GM19328 (cell line): ENCODE data around the gene S100A6.
"Not testable (repeated sequence)": the region's sequence is repeated elsewhere in the genome, so short reads cannot be mapped to it uniquely, and the experiment has no call there.

ENCODE experiments used
- ATAC-seq: cut with Tn5 transposase; IDR thresholded peaks from one replicate; pipeline ENCODE4 v1.9.1; 2021; ENCODE audit warnings: mild to moderate bottlenecking, moderate library complexity; ENCODE audit not compliant: unreplicated experiment

S100A6 gene

GRCh38 chr1:153532769-153533599 lies 2.8 kb downstream of the S100A6 start:
- ATAC-seq: no peak

- no peak for ATAC-seq
Measured at GRCh38 chr1:153532181-153532580, 3.6 kb downstream of the S100A6 start.

DNA sequence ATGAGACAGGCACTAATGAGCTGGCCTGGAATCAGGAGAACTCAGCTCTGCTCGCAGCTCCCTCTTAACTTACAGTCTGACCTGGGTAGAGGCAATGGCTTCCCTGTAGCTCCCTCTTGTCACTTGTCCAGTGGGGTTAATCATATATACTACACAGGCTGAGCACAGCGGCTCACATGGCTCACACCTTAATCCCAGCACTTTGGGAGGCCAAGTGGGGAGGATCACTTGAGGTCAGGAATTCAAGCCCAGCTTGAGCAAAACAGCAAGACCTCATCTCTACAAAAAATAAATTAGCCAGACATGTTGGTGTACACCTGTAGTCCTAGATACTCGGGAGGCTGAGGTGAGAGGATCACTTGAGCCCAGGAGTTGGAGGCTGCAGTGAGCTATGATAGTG lies 4.2 kb downstream of the S100A6 start:
- ATAC-seq: no peak

DNA sequence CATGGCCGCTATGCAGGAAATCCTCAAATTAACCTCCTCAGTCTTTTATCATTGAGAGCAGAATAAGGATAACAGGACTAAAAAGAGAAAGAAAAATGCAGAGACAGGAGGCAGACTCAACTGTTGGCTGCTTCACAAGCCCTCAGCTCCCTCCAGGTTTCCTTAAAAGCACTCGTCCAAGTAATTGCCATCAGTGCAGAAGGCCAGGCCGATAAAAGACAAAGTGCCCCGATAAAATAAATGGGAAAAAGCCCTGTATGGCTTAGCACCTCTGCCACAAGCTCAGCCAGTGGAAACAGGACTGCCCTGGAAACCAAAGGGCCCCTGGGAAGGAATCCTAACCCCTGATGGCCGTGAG lies 8.1 kb downstream of the S100A6 start:
- ATAC-seq: no peak

DNA sequence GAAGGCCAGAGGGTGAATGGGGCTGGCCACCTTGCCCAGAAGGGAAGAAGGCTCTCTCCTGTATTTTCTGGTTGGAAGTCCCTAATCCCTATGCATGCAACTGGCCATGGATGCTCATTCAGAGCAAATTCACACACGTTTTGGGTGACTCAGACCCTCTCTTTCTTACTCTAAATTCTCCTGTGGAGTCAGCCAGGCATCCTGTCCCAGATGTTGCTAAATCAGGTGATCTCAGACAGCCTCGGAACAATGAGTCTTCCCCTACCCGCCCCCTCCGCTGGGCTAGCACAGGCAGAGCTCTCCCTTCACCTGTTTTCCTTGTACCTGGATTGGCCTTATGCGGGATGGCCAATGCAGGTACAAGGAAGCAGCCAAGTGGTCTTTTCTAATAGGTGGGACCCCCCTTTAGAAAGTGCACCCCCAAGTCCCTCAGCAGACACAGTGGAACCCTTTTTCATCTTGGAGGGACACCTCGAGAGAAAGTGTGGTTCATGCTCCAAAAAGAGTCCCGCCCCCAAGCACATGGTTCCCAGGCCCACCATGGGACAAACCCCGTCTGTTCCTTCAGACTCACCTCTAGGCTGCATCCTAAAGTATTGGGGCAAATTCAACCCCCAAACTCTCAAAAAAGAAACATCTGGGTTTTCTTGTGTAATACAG lies 8.6 kb downstream of the S100A6 start:
- ATAC-seq: no peak

GRCh38 chr1:153526132-153526543 lies 9.7 kb downstream of the S100A6 start:
- ATAC-seq: no peak

DNA sequence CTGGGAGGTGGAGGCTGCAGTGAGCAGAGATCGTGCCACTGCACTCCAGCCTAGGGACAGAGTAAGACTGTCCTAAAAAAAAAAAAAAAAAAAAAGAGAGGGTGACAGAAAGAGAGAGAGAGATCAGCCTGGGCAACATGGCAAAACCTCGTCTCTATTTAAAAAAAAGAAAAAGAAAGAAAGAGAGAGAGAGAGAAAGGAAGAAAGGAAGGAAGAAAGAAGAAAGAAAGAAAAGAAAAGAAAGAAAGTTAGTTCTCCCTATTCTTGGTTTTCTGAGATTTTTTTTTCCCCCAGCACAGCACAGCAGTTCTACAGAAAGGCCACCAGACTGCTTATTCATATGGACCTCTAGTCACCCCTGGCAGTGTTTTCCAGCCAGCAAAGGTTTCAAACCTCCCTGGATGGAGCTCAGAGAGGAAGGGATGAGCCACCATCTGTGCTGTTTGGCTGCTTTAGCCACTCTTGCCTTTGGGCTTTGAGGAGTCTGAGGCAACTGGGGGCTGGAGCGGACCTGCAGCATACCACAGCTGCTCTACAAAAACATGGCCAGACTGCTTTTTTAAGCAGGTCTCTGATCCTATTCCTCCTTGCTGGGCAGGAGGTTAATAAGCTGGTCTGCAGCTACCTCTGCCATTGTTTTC lies 10.6 kb downstream of the S100A6 start:
- no peak for ATAC-seq

DNA sequence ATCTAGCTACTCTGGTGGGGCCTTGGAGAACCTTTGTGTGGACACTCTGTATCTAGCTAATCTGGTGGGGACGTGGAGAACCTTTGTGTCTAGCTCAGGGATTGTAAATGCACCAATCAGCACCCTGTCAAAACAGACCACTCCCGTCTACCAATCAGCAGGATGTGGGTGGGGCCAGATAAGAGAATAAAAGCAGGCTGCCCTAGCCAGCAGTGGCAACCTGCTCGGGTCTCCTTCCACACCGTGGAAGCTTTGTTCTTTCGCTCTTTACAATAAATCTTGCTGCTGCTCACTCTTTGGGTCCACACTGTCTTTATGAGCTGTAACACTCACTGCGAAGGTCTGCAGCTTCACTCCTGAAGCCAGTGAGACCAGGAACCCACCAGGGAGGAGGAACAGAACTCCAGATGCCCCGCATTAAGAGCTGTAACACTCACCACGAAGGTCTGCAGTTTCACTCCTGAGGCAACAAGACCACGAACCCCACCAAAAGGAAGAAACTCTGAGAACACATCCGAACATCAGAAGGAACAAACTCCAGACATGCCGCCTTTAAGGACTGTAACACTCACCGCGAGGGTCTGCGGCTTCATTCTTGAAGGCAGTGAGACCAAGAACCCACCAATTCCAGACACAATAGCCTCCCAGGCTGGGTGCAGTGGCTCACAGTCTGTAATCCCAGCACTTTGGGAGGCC lies 13.3 kb downstream of the S100A6 start:
- not testable (repeated sequence) for ATAC-seq

DNA sequence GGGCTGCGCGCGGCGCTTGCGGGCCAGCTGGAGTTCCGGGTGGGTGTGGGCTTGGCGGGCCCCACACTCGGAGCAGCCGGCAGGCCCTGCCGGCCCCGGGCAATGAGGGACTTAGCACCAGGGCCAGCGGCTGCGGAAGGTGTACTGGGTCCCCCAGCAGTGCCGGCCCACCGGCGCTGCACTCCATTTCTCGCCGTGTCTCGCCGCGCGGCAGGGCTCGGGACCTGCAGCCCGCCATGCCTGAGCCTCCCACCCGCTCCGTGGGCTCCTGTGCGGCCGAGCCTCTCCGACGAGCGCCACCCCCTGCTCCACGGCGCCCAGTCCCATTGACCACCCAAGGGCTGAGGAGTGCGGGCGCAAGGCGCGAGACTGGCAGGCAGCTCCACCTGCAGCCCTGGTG lies 14.0 kb downstream of the S100A6 start:
- ATAC-seq: not testable (repeated sequence)

DNA sequence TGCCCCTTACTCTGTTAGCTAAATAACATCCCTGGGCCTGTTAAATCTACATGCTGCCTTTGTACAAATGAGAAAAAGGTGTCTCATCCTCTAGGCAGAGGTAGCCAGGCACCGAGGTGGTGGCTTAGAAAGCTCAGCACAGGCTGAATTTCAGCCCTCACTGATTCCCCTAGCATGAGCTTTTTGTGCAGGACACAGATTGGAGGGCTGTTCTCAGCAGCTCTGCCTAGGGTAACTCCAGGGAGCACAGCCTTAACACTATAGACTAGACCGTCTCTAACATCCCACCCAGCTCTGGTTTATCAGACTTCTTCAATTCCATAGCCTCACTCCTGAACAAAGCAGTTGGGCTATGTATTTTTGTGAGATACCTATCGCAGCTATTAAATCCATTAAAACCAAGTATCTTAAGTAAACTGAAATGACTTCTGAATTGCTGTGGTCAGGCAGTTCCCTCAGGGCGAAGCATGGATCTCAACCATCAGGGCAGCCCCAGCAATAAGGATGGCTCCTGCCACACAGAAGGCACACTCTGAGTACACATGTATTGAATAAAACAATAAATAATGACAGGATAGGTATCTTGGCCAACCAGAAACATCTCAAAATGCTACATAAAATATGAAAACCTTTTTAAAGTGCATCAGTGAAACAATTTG lies 14.8 kb downstream of the S100A6 start:
- no peak for ATAC-seq

- not testable (repeated sequence) for ATAC-seq
Measured at GRCh38 chr1:153520137-153520691, 15.6 kb downstream of the S100A6 start.

GRCh38 chr1:153519242-153519641 lies 16.5 kb downstream of the S100A6 start:
- ATAC-seq: no peak

GRCh38 chr1:153515504-153516394 lies 20.0 kb downstream of the S100A6 start:
- ATAC-seq: no peak

DNA sequence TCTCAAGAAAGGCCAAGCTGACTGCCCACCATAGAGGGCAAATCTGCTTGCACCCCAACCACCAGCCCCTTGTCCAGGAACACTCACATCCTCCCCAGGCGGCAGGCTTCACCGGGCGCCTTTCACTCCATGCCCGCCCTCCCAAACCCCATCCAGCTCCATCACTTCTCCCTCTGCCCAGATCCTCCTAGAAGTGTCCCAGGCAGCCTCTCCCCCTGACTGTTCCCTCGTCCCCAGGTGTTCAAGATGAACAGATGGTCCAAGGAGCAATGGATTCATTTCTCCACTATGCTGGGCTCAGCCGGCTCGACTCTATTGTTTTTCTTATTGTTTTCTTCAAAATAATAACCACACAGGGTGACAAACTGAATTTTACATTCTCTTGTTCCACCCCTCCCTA lies 22.1 kb downstream of the S100A6 start:
- no peak for ATAC-seq

DNA sequence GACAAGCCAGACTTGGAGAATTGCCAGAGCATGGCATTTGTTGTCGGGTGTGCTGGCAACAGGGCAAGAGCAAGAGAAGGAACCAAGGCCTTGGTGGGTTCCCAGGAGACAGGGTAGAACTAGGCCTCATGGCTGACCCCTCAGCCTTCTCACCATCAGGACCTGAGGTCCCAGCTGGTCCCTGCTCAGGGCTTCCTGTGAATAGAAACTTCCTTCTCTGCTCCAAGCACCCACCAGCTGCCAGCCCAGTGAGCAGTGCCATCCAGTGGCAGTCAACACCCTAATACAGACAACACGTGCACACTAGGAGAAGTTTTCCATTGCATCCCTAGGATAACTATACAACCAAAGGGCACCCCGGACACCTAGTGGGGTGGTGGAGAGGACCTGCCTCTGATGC lies 22.8 kb downstream of the S100A6 start:
- ATAC-seq: no peak

DNA sequence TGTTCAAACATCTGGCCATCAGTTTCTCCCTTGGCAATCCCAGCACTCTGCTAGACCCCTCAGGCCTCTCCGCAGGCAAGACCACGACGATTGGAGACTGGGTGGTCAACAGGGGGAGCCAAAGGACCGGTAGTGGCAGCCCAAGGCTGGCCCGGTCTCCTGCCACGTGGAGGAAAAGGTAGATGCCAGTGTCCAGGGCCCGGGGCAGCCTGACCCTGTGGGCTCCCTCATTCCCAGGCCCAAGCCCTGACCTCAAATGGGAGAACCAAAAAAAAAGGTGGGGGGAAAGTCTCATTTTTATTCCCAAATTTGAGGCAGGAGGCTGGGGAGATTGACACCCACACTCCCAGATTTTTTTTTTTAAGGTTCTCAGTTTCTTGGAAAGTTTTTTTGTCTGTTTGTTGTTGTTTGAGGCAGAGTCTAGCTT lies 24.8 kb downstream of the S100A6 start:
- no peak for ATAC-seq

DNA sequence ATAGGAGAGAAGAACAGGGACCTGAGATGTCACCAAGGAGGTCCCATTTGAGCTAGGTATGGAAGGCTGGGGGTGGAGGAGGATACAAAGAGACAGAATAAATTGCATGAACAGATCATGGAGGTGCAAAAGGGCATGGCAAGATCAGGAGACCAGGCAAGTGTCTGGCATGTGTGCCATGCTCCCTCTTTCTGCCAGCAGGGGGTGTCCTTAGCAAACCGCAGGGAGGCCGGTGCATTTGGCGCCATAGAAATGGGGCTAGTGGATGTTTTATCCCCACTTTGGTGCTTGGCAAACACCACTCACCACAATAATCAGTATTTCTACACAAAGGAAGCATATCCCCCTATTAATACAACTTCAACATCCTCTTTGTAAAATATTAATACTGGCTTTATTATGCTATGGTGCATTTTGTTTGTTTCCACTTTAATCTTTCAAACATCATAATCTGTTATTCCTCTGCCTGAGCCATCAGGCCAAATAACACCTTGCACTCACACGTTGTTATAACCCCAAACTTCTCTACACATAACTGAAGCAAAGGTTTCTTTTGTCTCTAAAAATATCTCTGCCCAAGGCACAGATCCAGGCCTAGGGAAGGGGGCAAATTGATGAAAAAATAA lies 25.9 kb downstream of the S100A6 start:
- ATAC-seq: no peak

DNA sequence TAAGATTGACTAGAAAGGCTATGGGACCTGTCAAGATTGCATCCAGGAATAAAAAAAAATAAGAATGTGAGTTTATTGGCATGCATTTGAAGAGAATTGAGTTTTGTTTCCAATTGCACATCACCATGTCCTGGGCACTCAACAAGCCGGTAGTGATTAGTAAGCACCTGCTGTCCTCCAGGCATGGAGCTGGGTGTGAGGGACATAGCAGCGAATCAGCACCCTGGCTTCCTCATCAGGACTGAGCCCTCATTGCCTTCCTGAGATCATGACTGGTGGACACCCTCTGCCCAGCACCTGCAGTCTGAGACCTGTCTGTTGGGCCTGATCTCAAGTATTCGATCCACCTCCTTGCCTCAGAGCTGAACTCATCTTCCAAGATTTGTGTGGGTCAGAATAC lies 26.8 kb downstream of the S100A6 start:
- ATAC-seq: no peak

GRCh38 chr1:153507926-153508583 lies 27.7 kb downstream of the S100A6 start:
- ATAC-seq: no peak
